ENCODE measurements around the gene OS9.

- TF ChIP-seq MXI1 (IDR thresholded peaks at IDR 0.05; ENCODE audit: low read depth, low read length) (no peak), FOXK1 (CRISPR knock-in tag; IDR thresholded peaks at IDR 0.05; ENCODE audit: borderline replicate concordance) (no peak), MEF2D (tag; conservative IDR thresholded peaks at IDR 0.05; ENCODE audit: low read depth) (no peak), POLR2A (conservative IDR thresholded peaks at IDR 0.05) (no peak), TAF15 (IDR thresholded peaks at IDR 0.05; ENCODE audit: low read depth, low read length) (no peak), BCOR (IDR thresholded peaks at IDR 0.05) (no peak)
- TF ChIP-seq, protein P1, sequence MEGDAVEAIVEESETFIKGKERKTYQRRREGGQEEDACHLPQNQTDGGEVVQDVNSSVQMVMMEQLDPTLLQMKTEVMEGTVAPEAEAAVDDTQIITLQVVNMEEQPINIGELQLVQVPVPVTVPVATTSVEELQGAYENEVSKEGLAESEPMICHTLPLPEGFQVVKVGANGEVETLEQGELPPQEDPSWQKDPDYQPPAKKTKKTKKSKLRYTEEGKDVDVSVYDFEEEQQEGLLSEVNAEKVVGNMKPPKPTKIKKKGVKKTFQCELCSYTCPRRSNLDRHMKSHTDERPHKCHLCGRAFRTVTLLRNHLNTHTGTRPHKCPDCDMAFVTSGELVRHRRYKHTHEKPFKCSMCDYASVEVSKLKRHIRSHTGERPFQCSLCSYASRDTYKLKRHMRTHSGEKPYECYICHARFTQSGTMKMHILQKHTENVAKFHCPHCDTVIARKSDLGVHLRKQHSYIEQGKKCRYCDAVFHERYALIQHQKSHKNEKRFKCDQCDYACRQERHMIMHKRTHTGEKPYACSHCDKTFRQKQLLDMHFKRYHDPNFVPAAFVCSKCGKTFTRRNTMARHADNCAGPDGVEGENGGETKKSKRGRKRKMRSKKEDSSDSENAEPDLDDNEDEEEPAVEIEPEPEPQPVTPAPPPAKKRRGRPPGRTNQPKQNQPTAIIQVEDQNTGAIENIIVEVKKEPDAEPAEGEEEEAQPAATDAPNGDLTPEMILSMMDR (IDR thresholded peaks at IDR 0.05 in 2 of 3, conservative IDR thresholded peaks at IDR 0.05 in 1 of 3; ENCODE audit: insufficient read depth in 2 of 3, low read depth in 1 of 3, low read length in 3 of 3), result no peak
These were observed 70.1 kb downstream of the OS9 start for GRCh38 chr12:57763881-57764661.
